Inflammatory macrophage (primary cell): ENCODE measurements around the gene CADM4.

Source experiments
- DNase-seq, 2 donors: peaks; one replicate each; pipeline ENCODE4 v3.0.0-alpha.2; 2020 to 2022

CADM4 gene

DNA sequence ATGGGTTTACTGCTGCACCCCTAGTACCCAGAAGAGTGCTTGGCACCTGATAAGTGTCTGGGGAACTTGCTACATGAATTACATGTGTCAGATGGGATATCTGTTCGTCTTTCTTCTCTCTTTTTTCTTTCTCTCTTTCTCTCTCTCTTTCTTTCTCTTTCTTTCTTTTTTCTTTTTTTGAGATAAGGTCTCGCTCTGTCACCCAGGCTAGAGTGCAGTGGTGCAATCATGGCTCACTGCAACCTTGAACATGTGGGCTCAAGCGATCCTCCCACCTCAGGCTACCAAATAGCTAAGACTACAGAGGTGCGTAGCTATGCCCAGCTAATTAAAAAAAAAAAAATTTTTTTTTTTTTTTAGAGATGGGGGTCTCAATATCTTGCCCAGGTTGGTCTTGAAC, 6.1 kb downstream of the CADM4 start:
- no peak for DNase-seq

DNA sequence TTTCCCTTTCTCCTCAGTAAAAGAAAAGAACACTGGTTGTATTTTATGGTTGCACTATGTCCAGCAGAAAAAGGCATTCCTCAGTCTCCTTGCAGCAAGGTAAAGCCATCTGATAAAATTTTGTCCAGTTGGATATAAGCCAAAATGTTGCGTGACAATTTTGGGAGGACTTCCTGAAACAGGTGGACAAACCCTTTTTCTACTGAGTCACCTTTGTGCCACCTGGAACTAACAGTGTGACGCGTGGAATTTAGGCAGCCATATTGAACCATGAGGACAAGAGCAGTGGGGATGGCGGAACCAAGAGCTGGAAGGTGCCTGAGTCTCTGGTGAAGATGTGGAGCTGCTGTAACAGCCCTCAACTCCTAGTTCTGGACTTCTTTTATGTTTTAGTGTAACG, 8.2 kb downstream of the CADM4 start:
- no peak for DNase-seq

DNA sequence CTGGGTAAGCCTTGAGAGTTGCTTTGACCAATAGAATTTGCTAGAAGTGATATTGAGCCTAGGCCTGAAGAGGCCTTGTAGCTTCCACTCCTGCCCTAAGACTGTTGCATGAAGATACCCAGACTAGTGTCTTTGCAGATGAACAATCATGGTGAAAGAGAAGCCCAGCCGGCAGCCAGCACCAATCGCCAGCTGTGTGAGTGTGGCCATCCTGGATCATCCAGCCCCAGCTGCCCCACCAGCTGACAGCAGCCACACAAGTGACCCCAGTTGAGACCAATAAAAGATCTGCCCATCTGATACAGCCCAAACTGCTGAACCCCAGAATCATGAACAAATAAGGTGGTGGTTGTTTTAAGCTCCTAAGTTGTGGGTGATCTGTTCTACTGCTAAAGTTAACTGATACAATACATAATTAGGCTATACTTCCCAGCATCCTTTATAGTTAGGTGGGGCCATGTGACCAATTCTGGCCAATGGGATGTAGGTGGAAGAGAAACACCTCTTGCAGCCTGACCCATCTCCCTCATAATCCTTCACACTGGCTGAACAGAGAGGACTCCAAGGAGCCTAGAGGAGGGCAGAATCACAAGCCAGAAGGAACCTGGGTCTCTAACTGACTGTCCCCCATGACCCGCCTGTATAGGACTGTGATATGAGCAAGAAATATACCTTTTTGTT, 10.9 kb downstream of the CADM4 start:
- DNase-seq, result no peak

DNA sequence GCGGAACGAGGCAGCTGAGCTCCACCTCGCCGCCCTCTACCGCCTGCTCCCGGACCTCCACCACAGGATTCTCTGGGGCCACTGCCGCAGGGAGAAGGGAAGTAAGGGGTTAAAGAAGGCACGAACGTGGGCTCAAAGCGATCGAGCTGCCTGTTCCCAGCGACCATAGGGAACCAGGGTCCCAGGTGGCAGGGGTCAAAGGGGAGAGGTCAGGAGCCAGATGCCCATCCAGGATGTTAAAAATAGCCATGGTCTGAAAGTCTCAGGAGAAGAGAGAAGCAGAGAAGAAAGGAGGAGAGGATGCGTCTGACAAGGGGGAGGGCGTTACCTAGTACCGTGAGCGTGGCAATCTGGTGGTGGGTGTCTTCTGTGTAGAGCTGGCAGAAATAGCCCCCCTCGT, 12.8 kb downstream of the CADM4 start:
- no peak for DNase-seq

DNA sequence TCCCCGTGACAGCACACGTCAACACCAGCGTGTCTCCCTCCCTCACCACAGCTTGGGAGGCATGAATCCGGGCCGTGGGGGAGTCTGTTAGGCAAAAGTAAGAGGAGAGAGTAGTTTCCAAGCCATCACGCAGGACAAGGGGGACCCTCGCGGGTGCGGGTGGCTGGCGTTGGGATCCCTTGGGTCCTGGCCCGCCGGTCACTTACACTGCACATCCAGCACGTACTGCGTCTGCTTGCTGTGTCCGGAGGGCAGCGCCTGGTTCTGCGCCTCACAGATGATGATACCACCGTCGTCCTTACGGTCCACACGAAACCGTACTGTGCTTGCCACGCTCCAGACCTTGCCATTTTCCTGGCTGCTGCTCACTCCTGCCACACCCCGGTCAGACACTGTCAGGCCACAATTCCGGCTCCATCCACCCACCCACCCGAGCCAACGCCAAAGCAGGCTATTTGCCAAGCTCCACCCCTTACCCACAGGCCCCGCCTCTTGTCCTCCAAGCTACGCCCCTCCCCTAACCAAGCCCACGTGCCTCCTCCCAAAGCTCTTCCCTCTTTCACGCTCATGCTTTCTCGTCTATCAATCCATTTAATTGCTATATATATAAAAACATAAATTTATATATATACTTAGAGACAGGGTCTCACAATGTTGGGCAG, 13.6 kb downstream of the CADM4 start:
- DNase-seq, result peak; percentile 62 to 64

DNA sequence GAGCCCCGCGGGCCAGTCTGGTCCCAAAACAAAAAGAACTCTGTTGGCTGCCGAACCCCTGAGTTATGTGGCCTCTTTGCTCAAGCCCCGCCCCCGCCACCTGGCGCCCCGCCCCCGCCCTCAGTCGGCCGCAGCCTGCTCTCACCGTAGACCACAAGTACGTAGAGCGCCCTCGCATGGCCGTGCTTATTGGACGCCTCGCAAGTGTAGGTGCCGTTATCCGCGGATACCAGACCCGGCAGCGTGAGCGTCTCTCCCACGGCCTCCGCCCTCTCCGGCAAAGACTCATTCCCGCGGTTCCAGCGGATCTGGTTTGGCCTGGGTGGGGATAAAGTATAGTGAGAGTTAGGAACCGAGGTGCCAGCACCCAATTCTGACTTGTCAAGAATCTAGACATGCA, 14.7 kb downstream of the CADM4 start:
- DNase-seq, result peak; percentile 45 to 63

DNA sequence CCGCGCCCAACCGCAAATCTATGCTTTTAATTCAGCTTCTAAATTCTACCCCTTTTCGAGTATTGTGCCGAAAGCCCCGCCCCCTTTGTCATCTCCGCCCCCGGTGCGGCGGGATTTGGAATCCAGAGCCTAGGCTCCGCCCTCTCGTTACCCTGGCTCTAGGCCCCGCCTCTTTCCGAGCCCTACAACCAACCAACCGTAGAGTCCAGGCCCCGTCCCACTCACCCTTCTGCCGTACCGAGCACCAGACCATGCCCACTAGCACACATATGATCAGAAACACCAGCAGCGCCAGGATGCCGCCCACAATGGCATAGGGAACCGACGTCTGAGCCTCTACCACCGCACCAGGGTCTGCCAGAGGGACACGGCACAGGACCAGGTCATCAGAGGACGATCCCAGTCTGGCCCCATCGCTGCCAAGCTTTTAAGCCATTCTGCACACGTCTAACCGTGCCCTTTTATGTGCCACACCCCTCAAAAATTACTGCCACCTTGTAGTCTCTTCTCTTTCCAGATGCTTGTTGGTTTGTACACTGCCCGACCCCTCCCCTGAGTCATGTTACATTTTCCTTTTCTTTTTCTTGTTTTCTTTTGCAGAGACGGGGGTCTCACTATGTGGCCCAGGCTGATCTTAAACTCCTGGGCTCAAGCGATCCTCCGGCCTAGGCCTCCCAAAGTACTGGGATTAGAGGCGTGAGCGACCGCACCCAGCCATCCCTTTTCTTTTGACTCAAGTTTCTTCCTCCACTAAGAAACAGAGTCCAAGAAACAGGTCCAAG, 15.6 kb downstream of the CADM4 start:
- no peak for DNase-seq

DNA sequence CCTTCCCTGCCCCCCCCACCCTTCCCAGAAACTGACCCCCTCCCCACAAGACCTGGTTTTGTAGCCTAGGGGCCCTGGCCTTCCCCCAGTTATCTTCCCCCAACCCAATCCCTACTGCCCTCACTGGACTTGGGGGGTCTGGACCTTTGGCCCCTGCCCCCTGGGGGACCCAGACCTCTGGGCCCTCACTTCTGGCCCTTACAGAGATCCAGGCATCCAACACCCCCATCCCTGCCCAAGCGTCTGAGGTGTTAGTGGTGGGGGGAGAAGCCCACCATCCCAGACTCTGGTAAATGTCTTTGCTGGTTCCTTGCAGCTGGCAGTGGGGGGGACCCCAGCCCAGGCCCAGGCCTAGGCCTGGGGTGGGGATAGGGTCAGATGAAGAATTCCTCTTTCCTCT, 16.7 kb downstream of the CADM4 start:
- DNase-seq, result no peak

DNA sequence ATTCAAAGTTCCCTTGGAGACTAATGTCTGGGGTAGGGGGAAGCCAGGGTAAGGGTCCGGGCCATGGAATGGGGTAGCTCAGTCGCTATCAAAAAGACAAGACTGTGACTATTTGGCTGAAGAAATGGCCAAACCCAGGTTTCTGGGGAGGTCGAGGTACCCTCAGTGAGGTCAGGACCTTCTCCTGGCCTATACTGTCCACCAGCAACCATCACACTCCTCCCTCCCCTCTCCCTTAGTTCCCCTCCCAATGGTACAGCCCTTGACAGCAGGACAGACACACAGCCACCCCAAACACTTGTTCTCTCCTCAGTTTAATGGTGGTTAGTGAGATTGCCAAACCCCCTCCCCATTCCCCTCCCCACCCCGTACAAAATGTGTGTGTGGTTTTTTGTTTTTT, 17.6 kb downstream of the CADM4 start:
- no peak for DNase-seq

DNA sequence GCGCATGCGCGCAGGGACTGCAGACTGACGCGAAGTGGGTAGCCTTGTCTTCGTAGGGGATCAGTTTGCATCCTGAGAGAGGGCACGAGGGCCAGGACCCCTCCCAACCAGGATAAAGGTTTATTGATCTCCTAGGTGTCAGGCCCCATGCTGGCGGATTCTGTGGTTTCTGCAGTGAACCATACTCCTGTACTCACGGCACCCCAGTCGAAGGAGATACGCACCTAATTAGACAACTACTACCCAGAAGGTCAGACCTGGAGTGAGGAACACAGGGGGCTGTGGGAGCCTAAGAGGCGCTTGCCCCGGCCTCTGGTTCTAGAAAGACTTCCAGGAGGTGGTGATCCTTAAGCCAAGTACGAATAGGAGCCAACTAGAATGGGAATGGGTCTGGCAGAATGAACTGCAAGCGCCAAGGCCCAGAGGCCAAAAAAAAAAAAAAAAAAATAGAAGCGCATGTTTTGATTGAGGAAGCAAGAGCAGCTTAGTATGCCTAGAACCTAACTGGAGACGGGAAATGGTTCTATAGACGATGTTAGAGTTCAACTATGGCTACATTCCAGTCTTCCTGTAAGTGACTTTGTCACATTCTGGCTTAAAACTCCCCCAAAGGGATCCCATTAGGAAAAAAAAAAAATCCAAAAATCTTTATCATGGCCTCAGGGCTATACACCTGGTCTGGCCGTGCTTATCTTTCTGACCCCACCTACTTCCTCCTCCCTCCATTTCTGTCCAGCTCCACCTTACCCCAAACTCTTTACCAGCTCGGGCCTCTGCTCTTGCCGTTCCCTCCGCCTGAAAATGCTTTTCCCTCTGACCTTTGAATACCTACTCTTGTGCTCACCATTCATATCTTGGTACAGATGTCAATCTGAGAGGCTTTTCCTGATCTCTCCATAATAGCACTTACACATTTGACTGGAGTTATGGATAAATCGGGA, 19.3 kb downstream of the CADM4 start:
- no peak for DNase-seq

DNA sequence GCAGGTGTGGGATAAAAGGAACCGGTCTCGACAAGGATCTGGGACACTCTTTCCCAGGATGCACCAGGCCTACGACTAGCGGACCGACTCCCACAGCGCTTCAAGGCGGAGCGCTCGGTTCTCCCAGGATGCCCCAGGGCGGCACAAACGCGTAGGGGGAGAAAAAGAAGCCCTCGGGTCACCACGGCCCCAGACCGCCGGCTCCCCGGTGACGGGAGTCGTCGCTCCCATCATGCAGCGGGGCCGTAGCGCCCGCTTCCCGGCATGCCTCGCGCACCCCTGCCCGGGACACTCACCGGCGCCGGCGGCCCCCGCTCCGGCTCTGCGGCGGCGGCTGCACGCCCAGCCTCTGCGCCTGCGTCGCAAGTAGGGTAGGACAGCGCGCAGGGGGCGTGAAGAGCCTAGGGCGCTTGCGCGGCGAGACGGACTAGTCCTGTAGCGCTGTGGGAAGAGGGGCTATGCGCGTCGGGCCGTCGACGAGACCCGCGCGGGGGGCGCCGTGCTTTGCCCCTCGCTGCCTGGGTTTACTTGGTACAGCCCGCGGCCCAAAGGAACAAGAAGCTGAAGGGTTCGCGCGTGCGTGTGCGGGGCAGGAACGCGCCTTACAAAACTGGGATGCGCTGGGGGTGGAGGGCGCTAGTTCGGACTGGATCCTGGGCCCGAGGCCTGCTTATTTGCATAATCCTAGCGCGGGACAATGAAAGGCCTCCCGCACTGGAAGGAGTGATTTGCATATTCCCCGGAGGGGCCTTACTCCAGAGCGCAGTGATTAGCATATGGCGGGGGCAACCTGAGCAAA, 20.2 kb downstream of the CADM4 start, which contains the start of gene ZNF428:
Gene ZNF428 (minus strand): TSS at position 368 of the 799 bp plus-strand sequence. CDS start 5,325 bp downstream, outside the sequence.
- DNase-seq, result peak; percentile 81 to 91

DNA sequence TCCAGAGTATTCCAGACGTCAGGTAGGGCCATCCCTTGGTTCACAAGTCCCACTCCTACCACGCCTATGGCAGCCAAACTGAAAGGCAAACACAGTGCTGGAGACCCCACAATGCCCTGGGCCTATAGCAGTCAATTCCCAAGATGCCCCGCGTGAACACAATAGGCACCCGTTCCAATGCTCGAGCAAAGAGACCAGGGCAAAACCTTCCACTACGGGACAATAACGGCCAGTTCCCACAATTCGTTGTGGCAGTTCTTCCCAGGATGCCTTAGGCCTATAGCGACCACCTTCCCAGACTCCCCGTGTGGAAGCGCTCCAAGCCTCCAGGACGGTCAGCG, 20.8 kb downstream of the CADM4 start:
- peak in 1 of 2 donors; percentile 30 for DNase-seq

DNA sequence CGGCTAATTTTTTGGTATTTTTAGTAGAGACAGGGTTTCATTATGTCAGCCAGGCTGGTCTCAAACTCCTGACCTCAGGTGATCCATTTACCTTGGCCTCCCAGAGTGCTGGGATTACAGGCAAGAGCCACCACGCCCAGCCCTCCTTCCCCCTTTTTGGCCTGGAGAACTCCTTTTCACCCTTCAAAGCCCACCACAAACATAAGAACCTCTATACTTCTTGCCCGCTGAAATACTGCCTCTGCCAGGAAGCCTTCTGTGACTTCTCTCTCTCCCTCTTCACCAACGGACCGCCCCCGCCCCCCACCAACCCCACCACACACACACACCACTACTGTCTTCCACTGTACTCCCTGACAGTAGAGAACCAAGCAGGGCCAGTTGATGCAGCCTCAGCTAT, 22.7 kb downstream of the CADM4 start:
- DNase-seq, result no peak

DNA sequence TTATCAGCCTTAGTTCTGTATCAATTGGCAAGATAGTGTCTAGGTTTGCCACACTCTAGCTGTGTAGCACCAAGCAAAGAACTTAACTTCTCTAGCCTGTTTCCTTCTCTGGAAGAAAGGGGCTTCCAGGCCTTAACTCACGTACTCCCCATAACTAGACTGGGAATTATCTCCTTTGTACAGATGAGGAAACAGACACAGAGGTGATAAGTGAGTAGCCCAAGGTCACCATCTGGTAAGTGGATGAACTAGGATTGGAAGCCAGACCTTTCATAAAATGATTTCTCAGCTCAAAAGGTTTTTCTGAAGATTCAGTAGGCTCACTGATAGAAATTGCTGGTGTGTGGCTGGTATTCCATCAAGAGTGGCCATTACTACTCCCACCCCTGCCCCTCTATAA, 23.3 kb downstream of the CADM4 start:
- DNase-seq, result no peak

DNA sequence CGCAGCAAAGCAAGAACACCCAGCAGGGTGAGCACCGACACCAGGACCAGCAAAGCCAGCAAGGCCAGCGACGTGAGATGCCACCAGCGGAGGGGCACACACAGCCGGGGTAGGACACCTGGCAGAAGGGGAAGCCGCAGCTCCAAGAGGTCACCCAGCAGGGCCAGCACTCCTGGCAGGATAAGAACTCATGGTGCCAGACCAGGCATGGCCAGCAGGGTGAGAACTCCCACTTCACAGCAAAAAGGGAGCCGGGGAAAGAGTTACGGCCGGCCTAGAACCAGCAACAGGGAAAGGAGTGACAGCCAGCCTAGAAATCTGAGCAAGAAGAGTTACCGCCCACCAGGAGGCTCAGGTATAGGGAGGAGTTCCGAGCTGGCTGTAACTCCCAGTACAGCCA, 27.3 kb downstream of the CADM4 start:
- no peak for DNase-seq

DNA sequence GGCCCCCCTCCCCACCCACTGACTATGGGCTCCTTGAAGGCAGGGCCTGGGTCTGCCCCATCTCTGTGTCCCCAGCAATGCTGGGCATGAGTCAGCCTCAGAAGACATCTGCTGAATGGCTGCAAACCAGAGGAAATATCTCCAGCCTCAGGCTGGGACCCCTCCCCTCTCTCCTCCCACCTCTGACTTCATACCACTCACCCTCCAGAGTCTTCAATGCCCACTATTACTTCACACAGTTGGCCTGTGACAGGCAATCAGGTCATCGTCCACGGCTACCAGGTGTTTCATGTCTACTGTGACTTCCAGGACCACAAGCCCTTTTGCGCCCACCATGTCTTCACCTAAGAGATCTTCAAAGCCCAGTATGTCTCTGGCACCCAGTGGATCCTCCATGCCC, 27.9 kb downstream of the CADM4 start, which contains the start of gene SRRM5:
Gene SRRM5 (plus strand): TSS at position 301 of the 400 bp plus-strand sequence. CDS start 34 bp downstream, at position 335.
- no peak for DNase-seq

DNA sequence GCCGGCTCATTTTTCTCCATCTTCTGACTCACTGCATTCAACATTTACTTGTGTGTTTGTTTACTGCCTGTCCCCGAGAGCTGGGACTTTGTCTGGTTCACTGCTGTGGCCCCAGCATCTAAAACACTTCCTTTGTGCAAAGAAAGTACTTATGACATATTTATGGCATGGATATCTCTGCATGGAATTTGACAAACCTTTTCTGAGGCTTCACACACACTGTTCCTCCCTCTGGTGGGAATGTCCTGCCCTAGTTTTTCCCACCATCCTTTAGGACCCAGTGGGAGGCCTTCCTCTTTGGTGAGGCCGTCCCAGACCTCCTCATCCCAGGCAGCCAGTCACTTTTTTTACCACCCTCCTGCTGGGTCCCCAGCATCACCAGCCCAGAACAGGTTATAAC, 29.2 kb downstream of the CADM4 start:
- DNase-seq, result no peak

DNA sequence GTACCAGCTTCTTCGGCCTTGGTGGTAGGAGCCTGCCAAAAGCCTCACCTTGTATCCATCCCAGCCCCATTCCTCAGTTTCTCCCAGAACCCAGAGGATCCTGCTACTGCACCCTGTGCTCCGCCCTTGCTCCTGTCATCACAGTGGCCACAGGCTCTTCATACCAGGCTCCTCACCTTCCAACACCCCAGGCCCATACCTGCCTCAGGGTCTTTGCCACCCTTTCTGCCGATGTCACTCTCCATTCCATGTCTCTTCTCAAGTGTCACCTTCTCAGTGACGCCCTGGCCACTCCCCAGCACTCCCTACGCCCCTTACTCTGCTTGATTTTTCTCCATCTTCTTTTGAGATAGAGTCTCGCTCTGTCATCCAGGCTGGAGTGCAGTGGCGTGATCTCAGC, 29.8 kb downstream of the CADM4 start:
- DNase-seq, result no peak

DNA sequence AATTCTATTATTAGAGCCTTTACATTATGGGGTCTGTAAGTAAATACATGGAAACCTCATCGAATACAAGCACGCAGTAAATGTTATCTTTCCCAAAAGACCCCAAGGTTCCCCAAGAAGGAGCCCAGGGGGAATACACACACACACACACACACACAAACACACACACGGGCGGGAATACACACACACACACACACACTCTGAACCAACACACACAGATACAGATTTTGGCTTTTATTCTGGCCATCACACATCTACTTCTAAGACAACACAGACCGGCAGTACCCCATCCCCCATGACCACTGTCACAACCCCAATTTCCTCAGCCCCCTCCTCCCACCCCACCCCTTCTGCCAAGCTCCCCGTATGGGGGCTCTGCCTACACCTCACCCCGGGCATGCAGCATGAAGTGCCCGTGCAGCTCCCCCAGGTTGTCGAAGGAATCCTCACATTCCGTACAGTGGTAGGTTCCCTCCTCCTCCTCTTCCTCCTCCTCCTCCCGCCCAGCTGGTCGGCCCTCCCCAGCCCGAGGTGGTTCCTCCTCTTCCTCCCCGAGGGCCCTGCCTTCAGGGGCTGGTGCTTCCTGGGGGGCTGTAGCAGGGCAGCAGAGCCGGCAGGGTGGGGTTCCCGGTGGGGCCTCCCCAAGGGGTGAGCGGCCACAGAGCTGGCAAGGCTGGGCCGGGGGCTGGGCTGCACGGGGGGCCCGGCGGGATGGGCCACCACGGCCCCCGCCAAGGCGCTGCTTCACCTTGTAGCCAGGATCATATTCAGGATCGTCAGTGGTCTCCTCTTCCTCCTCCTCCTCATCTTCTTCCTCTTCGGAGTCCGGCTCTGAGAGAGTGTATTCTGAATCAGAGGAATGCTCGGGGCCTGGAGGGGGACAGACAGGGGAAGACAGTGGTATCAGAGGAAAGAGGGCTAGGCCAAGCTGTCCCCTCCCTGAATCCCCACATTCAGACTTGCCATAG, 32.1 kb downstream of the CADM4 start:
- no peak for DNase-seq

DNA sequence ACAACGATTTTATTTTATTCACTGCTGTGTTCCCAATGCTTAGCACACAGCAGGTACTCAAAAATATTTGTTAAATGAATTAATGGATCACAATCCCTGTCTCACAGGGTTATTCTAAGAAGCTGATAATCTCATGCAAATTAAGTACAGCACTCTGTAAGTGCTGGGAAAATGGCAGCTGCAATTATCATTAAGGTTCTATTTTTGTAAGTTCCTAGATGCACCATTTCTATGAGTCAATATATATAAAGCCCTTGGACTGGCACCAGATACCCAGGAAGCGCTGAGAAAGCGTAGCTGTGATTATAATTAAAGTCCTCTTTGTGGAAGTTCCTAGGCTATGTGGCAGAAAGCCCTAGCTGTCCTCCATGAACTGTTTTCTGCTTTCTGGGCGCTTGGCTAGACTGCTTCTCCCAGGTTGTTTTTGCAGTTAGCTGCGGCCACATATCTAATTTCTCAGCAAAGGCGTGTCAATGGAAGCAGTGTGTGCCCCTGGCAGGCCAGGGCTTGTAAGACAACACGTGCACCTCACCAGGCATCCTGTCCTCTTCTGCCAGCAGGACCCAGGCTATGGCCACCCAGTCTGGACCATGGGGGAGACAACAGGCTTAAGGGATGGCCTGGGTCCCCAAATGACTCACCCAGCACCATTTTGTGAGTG, 33.0 kb downstream of the CADM4 start:
- no peak for DNase-seq
